ENCODE results near the gene FBXL7.

Gene FBXL7

GRCh38 chr5:15717001-15717400 lies 217.0 kb downstream of the FBXL7 start:
- no peak for TF ChIP-seq CTCF (IDR thresholded peaks at IDR 0.05; ENCODE audit: control extremely low read depth, extremely low read depth, low read depth, missing control alignments)
- CTCF ChIA-PET: no interaction called here
- POLR2A ChIA-PET: no interaction called here
- DNase-seq (ENCODE audit: extremely low spot score): no peak

GRCh38 chr5:15718421-15719179 lies 218.6 kb downstream of the FBXL7 start:
- TF ChIP-seq CTCF (IDR thresholded peaks at IDR 0.05; ENCODE audit: control extremely low read depth, extremely low read depth, low read depth, missing control alignments): no peak
- ChIA-PET POLR2A (no interaction called here), CTCF (interaction anchor here (1.0 to 1.7 kb wide), 3 partner anchors 11 to 13 kb away, joined by 3 to 4 read pairs (median 3); no protein-coding TSS in a partner anchor)
- no peak for DNase-seq (ENCODE audit: extremely low spot score)

- no peak for DNase-seq (ENCODE audit: extremely low spot score)
- TF ChIP-seq CTCF (IDR thresholded peaks at IDR 0.05; ENCODE audit: control extremely low read depth, extremely low read depth, low read depth, missing control alignments): no peak
- POLR2A ChIA-PET: no interaction called here
- CTCF ChIA-PET: interaction anchor here (1.0 kb wide), 1 partner anchor 12 kb away, joined by 3 read pairs; no protein-coding TSS in a partner anchor
Observed at GRCh38 chr5:15719784-15720183, 219.8 kb downstream of the FBXL7 start.

GRCh38 chr5:15720515-15720914 lies 220.5 kb downstream of the FBXL7 start:
- CTCF ChIA-PET: interaction anchor here (1.2 kb wide), 1 partner anchor 8 kb away, joined by 3 read pairs; no protein-coding TSS in a partner anchor

GRCh38 chr5:15722305-15722704 lies 222.3 kb downstream of the FBXL7 start:
- TF ChIP-seq CTCF (IDR thresholded peaks at IDR 0.05; ENCODE audit: control extremely low read depth, extremely low read depth, low read depth, missing control alignments): no peak
- ChIA-PET POLR2A (no interaction called here), CTCF (interaction anchor here (1.4 kb wide), 1 partner anchor 11 kb away, joined by 3 read pairs; no protein-coding TSS in a partner anchor)
- no peak for DNase-seq (ENCODE audit: extremely low spot score)

More at GRCh38 chr5:15720515-15720914, 220.5 kb downstream of the FBXL7 start:
- POLR2A ChIA-PET: no interaction called here
- TF ChIP-seq CTCF (IDR thresholded peaks at IDR 0.05; ENCODE audit: control extremely low read depth, extremely low read depth, low read depth, missing control alignments): no peak
- DNase-seq (ENCODE audit: extremely low spot score): no peak

- TF ChIP-seq CTCF (IDR thresholded peaks at IDR 0.05; ENCODE audit: control extremely low read depth, extremely low read depth, low read depth, missing control alignments): no peak
- no peak for DNase-seq (ENCODE audit: extremely low spot score)
- ChIA-PET POLR2A (no interaction called here), CTCF (no interaction called here)
Observed at GRCh38 chr5:15727375-15727774, 227.4 kb downstream of the FBXL7 start.
